NCI-H1694 treated with DMSO at 0.1 percent for 48 hours (cell line): ENCODE results near the gene THSD4.
"Not testable (repeated sequence)": the region's sequence is repeated elsewhere in the genome, so short reads cannot be mapped to it uniquely, and the experiment has no call there.

Experiments
- DNase-seq: peaks from one replicate; lab custom pipeline; 2025; lab: John Stamatoyannopoulos, UW

The THSD4 gene

GRCh38 chr15:71658827-71659729 lies 543.8 kb downstream of the THSD4 start:
- DNase-seq: no peak

- DNase-seq: no peak
Measured at GRCh38 chr15:71659730-71660067, 544.4 kb downstream of the THSD4 start.

GRCh38 chr15:71660501-71660900 lies 545.2 kb downstream of the THSD4 start:
- DNase-seq: peak; percentile 73

GRCh38 chr15:71662306-71662705 lies 547.0 kb downstream of the THSD4 start:
- peak; percentile 12 for DNase-seq

GRCh38 chr15:71664622-71665021 lies 549.4 kb downstream of the THSD4 start:
- no peak for DNase-seq

- no peak for DNase-seq
Measured at GRCh38 chr15:71666763-71667620, 551.7 kb downstream of the THSD4 start.

GRCh38 chr15:71669688-71670087 lies 554.4 kb downstream of the THSD4 start:
- no peak for DNase-seq

- not testable (repeated sequence) for DNase-seq
Measured at GRCh38 chr15:71670222-71670621, 555.0 kb downstream of the THSD4 start.

GRCh38 chr15:71674354-71674753 lies 559.1 kb downstream of the THSD4 start:
- no peak for DNase-seq

- DNase-seq: no peak
Measured at GRCh38 chr15:71677352-71677751, 562.1 kb downstream of the THSD4 start.

GRCh38 chr15:71677766-71678165 lies 562.5 kb downstream of the THSD4 start:
- DNase-seq: no peak

- no peak for DNase-seq
Measured at GRCh38 chr15:71678191-71678590, 562.9 kb downstream of the THSD4 start.

GRCh38 chr15:71678605-71679004 lies 563.3 kb downstream of the THSD4 start:
- no peak for DNase-seq

GRCh38 chr15:71679223-71679792 lies 564.0 kb downstream of the THSD4 start:
- DNase-seq: no peak

- no peak for DNase-seq
Measured at GRCh38 chr15:71679793-71680353, 564.6 kb downstream of the THSD4 start.

GRCh38 chr15:71682001-71682400 lies 566.7 kb downstream of the THSD4 start:
- DNase-seq: no peak

- no peak for DNase-seq
Measured at GRCh38 chr15:71683411-71684274, 568.4 kb downstream of the THSD4 start.

- no peak for DNase-seq
Measured at GRCh38 chr15:71685420-71685993, 570.2 kb downstream of the THSD4 start.

- no peak for DNase-seq
Measured at GRCh38 chr15:71686221-71687050, 571.2 kb downstream of the THSD4 start.

GRCh38 chr15:71687902-71688508 lies 572.7 kb downstream of the THSD4 start:
- peak; percentile 7 for DNase-seq
